Stimulated activated CD4-positive, alpha-beta T cell treated with anti-CD3 and anti-CD28 coated beads, Interleukin-12 subunit alpha, Interleukin-12 subunit beta, amount 100 ng/mL, for 24 hours (primary cell): Measurements from ENCODE around the gene HBM.
"Not testable (repeated sequence)": the region's sequence is repeated elsewhere in the genome, so short reads cannot be mapped to it uniquely, and the experiment has no call there.

ENCODE experiments used
- DNase-seq, 2 experiments: peaks; one replicate each; pipeline ENCODE4 v3.0.0-alpha.2; 2020; ENCODE audit warnings: low read depth in 2 of 2

HBM gene

GRCh38 chr16:165539-166374 is at the start of gene HBM:
TSS of gene HBM (plus strand) at chr16:165978. CDS start at chr16:165998, 20 bp downstream.
- DNase-seq: no peak

GRCh38 chr16:116015-116414 is 49.8 kb upstream of the HBM start:
- DNase-seq: no peak

- DNase-seq: peak; percentile 36 to 57
Observed at GRCh38 chr16:117379-118365, 48.1 kb upstream of the HBM start.

- no peak for DNase-seq
Observed at GRCh38 chr16:118857-119256, 46.9 kb upstream of the HBM start.

- no peak for DNase-seq
Observed at GRCh38 chr16:119295-119694, 46.5 kb upstream of the HBM start.

GRCh38 chr16:119835-120491 is 45.8 kb upstream of the HBM start:
- DNase-seq: no peak

- DNase-seq: no peak
Observed at GRCh38 chr16:120756-121155, 45.0 kb upstream of the HBM start.

- DNase-seq: no peak
Observed at GRCh38 chr16:122361-122760, 43.4 kb upstream of the HBM start.

GRCh38 chr16:123558-124350 is 42.0 kb upstream of the HBM start:
- not testable (repeated sequence) for DNase-seq

GRCh38 chr16:125011-125410 is 40.8 kb upstream of the HBM start:
- no peak for DNase-seq

- DNase-seq: no peak
Observed at GRCh38 chr16:129075-129474, 36.7 kb upstream of the HBM start.

GRCh38 chr16:130533-131173 is 35.1 kb upstream of the HBM start:
- DNase-seq: no peak

- no peak for DNase-seq
Observed at GRCh38 chr16:132120-132519, 33.7 kb upstream of the HBM start.

- DNase-seq: no peak
Observed at GRCh38 chr16:133716-134115, 32.1 kb upstream of the HBM start.

GRCh38 chr16:138049-138417 is 27.7 kb upstream of the HBM start:
- DNase-seq: no peak

GRCh38 chr16:140175-140857 is 25.5 kb upstream of the HBM start:
- DNase-seq: no peak

GRCh38 chr16:142405-142967 is 23.3 kb upstream of the HBM start:
- no peak for DNase-seq

GRCh38 chr16:143047-143446 is 22.7 kb upstream of the HBM start:
- DNase-seq: no peak

GRCh38 chr16:143456-143855 is 22.3 kb upstream of the HBM start:
- DNase-seq: no peak

GRCh38 chr16:144797-145252 is 21.0 kb upstream of the HBM start:
- no peak for DNase-seq
